ENCODE results near the gene PDE8B. TPM values are rescaled to one million over a fixed set of nuclear protein-coding genes. Genes with fewer than 3 reads are reported as not detected.

PDE8B gene
- total RNA-seq, 4 donors from 2014 or later: 0.79 to 2.7 (median 1.4) TPM; not detected in 1

GRCh38 chr5:77319117-77319804 lies 108.8 kb downstream of the PDE8B start:
- DNase-seq: no peak
- Histone ChIP-seq H3K36me3 (no peaks in the 10 kb centered on the region), H3K27ac (no peak overlapping the region), H3K4me3 (no peak overlapping the region), H3K27me3 (no peaks in the 10 kb centered on the region), H3K9me3 (no peaks in the 10 kb centered on the region), H3K4me1 (no peaks in the 10 kb centered on the region)
- 73 to 85% methylated on average over 5 of the region's 5 CpGs for WGBS, 2 donors
- intact Hi-C loops (cut with DNase I): no loop called here
- no peak for TF ChIP-seq CTCF (IDR thresholded peaks at IDR 0.05)
- no peak for TF ChIP-seq POLR2A (IDR thresholded peaks at IDR 0.05)

- WGBS, 2 donors: 91 to 92% methylated on average over 4 of the region's 4 CpGs
- DNase-seq: no peak
These were observed 111.4 kb downstream of the PDE8B start for GRCh38 chr5:77321793-77322394.

GRCh38 chr5:77322406-77322805 lies 111.9 kb downstream of the PDE8B start:
- Histone ChIP-seq H3K27ac (no peak overlapping the region), H3K4me3 (no peak overlapping the region), H3K36me3 (no peaks in the 10 kb centered on the region), H3K9me3 (no peaks in the 10 kb centered on the region), H3K27me3 (no peaks in the 10 kb centered on the region), H3K4me1 (no peaks in the 10 kb centered on the region)
- DNase-seq: no peak
- intact Hi-C loops (cut with DNase I): no loop called here
- no peak for TF ChIP-seq POLR2A (IDR thresholded peaks at IDR 0.05)
- no peak for TF ChIP-seq CTCF (IDR thresholded peaks at IDR 0.05)
- 58 to 60% methylated on average over 4 of the region's 4 CpGs for WGBS, 2 donors

More at GRCh38 chr5:77321793-77322394, 111.4 kb downstream of the PDE8B start:
- no peaks in the 10 kb centered on the region for H3K36me3 ChIP-seq
- no peak overlapping the region for H3K27ac ChIP-seq
- H3K4me3 ChIP-seq: no peak overlapping the region
- intact Hi-C loops (cut with DNase I): no loop called here
- no peaks in the 10 kb centered on the region for H3K4me1 ChIP-seq
- TF ChIP-seq POLR2A (IDR thresholded peaks at IDR 0.05): no peak
- no peak for TF ChIP-seq CTCF (IDR thresholded peaks at IDR 0.05)
- H3K27me3 ChIP-seq: no peaks in the 10 kb centered on the region
- H3K9me3 ChIP-seq: no peaks in the 10 kb centered on the region

- Histone ChIP-seq H3K4me1 (no peaks in the 10 kb centered on the region), H3K27me3 (peaks cover 0 to 2% (median 0%) of the 10 kb centered on the region in 4 donors), H3K9me3 (no peaks in the 10 kb centered on the region), H3K4me3 (no peak overlapping the region), H3K27ac (no peak overlapping the region), H3K36me3 (no peaks in the 10 kb centered on the region)
- WGBS, 2 donors: 75 to 89% methylated on average over 4 of the region's 4 CpGs
- DNase-seq: no peak
- TF ChIP-seq CTCF (IDR thresholded peaks at IDR 0.05) (no peak), POLR2A (IDR thresholded peaks at IDR 0.05) (no peak)
- intact Hi-C loops (cut with DNase I): no loop called here
These were observed 115.6 kb downstream of the PDE8B start for GRCh38 chr5:77325921-77326541.

All from esophagus squamous epithelium (tissue), 5 donors.